ENCODE data around the gene NR1H2. TPM values are rescaled to one million over a fixed set of nuclear protein-coding genes. Genes with fewer than 3 reads are reported as not detected.

Gene NR1H2
- total and polyA plus RNA-seq, 9 donors = 19.2 to 24.8 (median 22.1) TPM

GRCh38 chr19:50359328-50359818, 16.9 kb upstream of the NR1H2 start:
- Histone ChIP-seq H3K36me3 (ENCODE audit: control insufficient read depth, insufficient read depth, low read length) (no peaks in the 10 kb centered on the region), H3K4me1 (ENCODE audit: control insufficient read depth, insufficient read depth, low read length) (peaks cover 13% of the 10 kb centered on the region), H3K9me3 (replicated peaks; ENCODE audit: control insufficient read depth, low read depth, low read length) (no peaks in the 10 kb centered on the region), H3K27ac (ENCODE audit: low read length) (no peak overlapping the region), H3K27me3 (ENCODE audit: control insufficient read depth, insufficient read depth, low read length) (peaks cover 8% of the 10 kb centered on the region), H3K4me3 (ENCODE audit: low read length) (no peak overlapping the region)
- 82% methylated on average over 5 of the region's 11 CpGs for WGBS (ENCODE audit: insufficient coverage)
- DNase-seq = no peak

- H3K27ac ChIP-seq (ENCODE audit: low read length) = no peak overlapping the region
These were observed 14.8 kb upstream of the NR1H2 start for GRCh38 chr19:50361290-50362029.

GRCh38 chr19:50362030-50362412, 14.2 kb upstream of the NR1H2 start:
- no CpG with 5 or more reads among the region's 7 CpGs for WGBS (ENCODE audit: insufficient coverage)
- Histone ChIP-seq H3K27ac (ENCODE audit: low read length) (no peak overlapping the region), H3K4me3 (ENCODE audit: low read length) (no peak overlapping the region), H3K27me3 (ENCODE audit: control insufficient read depth, insufficient read depth, low read length) (peaks cover 8% of the 10 kb centered on the region), H3K9me3 (replicated peaks; ENCODE audit: control insufficient read depth, low read depth, low read length) (no peaks in the 10 kb centered on the region), H3K36me3 (ENCODE audit: control insufficient read depth, insufficient read depth, low read length) (no peaks in the 10 kb centered on the region), H3K4me1 (ENCODE audit: control insufficient read depth, insufficient read depth, low read length) (peaks cover 13% of the 10 kb centered on the region)
- DNase-seq = no peak

More at GRCh38 chr19:50361290-50362029, 14.8 kb upstream of the NR1H2 start:
- no peaks in the 10 kb centered on the region for H3K36me3 ChIP-seq (ENCODE audit: control insufficient read depth, insufficient read depth, low read length)
- DNase-seq = no peak
- peaks cover 8% of the 10 kb centered on the region for H3K27me3 ChIP-seq (ENCODE audit: control insufficient read depth, insufficient read depth, low read length)
- WGBS (ENCODE audit: insufficient coverage) = 88% methylated on average over 3 of the region's 7 CpGs
- H3K9me3 ChIP-seq (replicated peaks; ENCODE audit: control insufficient read depth, low read depth, low read length) = no peaks in the 10 kb centered on the region
- peaks cover 13% of the 10 kb centered on the region for H3K4me1 ChIP-seq (ENCODE audit: control insufficient read depth, insufficient read depth, low read length)
- no peak overlapping the region for H3K4me3 ChIP-seq (ENCODE audit: low read length)

- Histone ChIP-seq H3K27ac (ENCODE audit: low read length) (no peak overlapping the region), H3K9me3 (replicated peaks; ENCODE audit: control insufficient read depth, low read depth, low read length) (no peaks in the 10 kb centered on the region), H3K36me3 (ENCODE audit: control insufficient read depth, insufficient read depth, low read length) (no peaks in the 10 kb centered on the region), H3K27me3 (ENCODE audit: control insufficient read depth, insufficient read depth, low read length) (peaks cover 1% of the 10 kb centered on the region), H3K4me1 (ENCODE audit: control insufficient read depth, insufficient read depth, low read length) (peaks cover 6% of the 10 kb centered on the region), H3K4me3 (ENCODE audit: low read length) (no peak overlapping the region)
- WGBS (ENCODE audit: insufficient coverage) = 69% methylated on average over 5 of the region's 11 CpGs
- DNase-seq = no peak
These were observed 13.4 kb upstream of the NR1H2 start for GRCh38 chr19:50362656-50363424.

GRCh38 chr19:50365434-50366306, 10.6 kb upstream of the NR1H2 start, which contains the start of gene NAPSA:
TSS of gene NAPSA (minus strand) at chr19:50365639. CDS start at chr19:50365621, 18 bp downstream.
- no peak within 1 kb of the TSS for H3K27ac ChIP-seq (ENCODE audit: low read length)
- H3K27me3 ChIP-seq (ENCODE audit: control insufficient read depth, insufficient read depth, low read length) = no peaks in the 10 kb centered on the region
- no peaks in the 10 kb centered on the region for H3K9me3 ChIP-seq (replicated peaks; ENCODE audit: control insufficient read depth, low read depth, low read length)
- 95% methylated on average over 4 of the region's 11 CpGs for WGBS (ENCODE audit: insufficient coverage)
- H3K4me1 ChIP-seq (ENCODE audit: control insufficient read depth, insufficient read depth, low read length) = peaks cover 9% of the 10 kb centered on the region
- H3K4me3 ChIP-seq (ENCODE audit: low read length) = no peak within 1 kb of the TSS
- DNase-seq = no peak
- no peaks in the 10 kb centered on the region for H3K36me3 ChIP-seq (ENCODE audit: control insufficient read depth, insufficient read depth, low read length)

- H3K27me3 ChIP-seq (ENCODE audit: control insufficient read depth, insufficient read depth, low read length) = no peaks in the 10 kb centered on the region
- DNase-seq = peak; percentile 94
- no peaks in the 10 kb centered on the region for H3K36me3 ChIP-seq (ENCODE audit: control insufficient read depth, insufficient read depth, low read length)
- peak overlapping the region; percentile 79 for H3K27ac ChIP-seq (ENCODE audit: low read length)
- WGBS (ENCODE audit: insufficient coverage) = 0% methylated on average over 13 of the region's 34 CpGs
- H3K4me1 ChIP-seq (ENCODE audit: control insufficient read depth, insufficient read depth, low read length) = peaks cover 9% of the 10 kb centered on the region
- H3K9me3 ChIP-seq (replicated peaks; ENCODE audit: control insufficient read depth, low read depth, low read length) = no peaks in the 10 kb centered on the region
- peak overlapping the region; percentile 60 for H3K4me3 ChIP-seq (ENCODE audit: low read length)
These were observed 7.3 kb upstream of the NR1H2 start for GRCh38 chr19:50368649-50369570.

GRCh38 chr19:50371914-50372475, 4.3 kb upstream of the NR1H2 start:
- H3K36me3 ChIP-seq (ENCODE audit: control insufficient read depth, insufficient read depth, low read length) = no peaks in the 10 kb centered on the region
- H3K27me3 ChIP-seq (ENCODE audit: control insufficient read depth, insufficient read depth, low read length) = no peaks in the 10 kb centered on the region
- 76% methylated on average over 4 of the region's 10 CpGs for WGBS (ENCODE audit: insufficient coverage)
- DNase-seq = no peak
- no peaks in the 10 kb centered on the region for H3K9me3 ChIP-seq (replicated peaks; ENCODE audit: control insufficient read depth, low read depth, low read length)
- peaks cover 14% of the 10 kb centered on the region for H3K4me1 ChIP-seq (ENCODE audit: control insufficient read depth, insufficient read depth, low read length)
- H3K27ac ChIP-seq (ENCODE audit: low read length) = no peak overlapping the region
- no peak overlapping the region for H3K4me3 ChIP-seq (ENCODE audit: low read length)

- DNase-seq = peak; percentile 43
- WGBS (ENCODE audit: insufficient coverage) = 30% methylated on average over 7 of the region's 7 CpGs
- Histone ChIP-seq H3K36me3 (ENCODE audit: control insufficient read depth, insufficient read depth, low read length) (peaks cover 45% of the 10 kb centered on the region), H3K9me3 (replicated peaks; ENCODE audit: control insufficient read depth, low read depth, low read length) (no peaks in the 10 kb centered on the region), H3K4me1 (ENCODE audit: control insufficient read depth, insufficient read depth, low read length) (peaks cover 17% of the 10 kb centered on the region), H3K27me3 (ENCODE audit: control insufficient read depth, insufficient read depth, low read length) (no peaks in the 10 kb centered on the region), H3K27ac (ENCODE audit: low read length) (peak overlapping the region; percentile 42), H3K4me3 (ENCODE audit: low read length) (no peak overlapping the region)
These were observed 799 bp downstream of the NR1H2 start for GRCh38 chr19:50377051-50377461.

GRCh38 chr19:50377517-50377916, 1.3 kb downstream of the NR1H2 start:
- Histone ChIP-seq H3K9me3 (replicated peaks; ENCODE audit: control insufficient read depth, low read depth, low read length) (no peaks in the 10 kb centered on the region), H3K36me3 (ENCODE audit: control insufficient read depth, insufficient read depth, low read length) (peaks cover 50% of the 10 kb centered on the region), H3K4me3 (ENCODE audit: low read length) (no peak overlapping the region), H3K4me1 (ENCODE audit: control insufficient read depth, insufficient read depth, low read length) (peaks cover 17% of the 10 kb centered on the region), H3K27ac (ENCODE audit: low read length) (no peak overlapping the region), H3K27me3 (ENCODE audit: control insufficient read depth, insufficient read depth, low read length) (no peaks in the 10 kb centered on the region)
- no CpG with 5 or more reads among the region's 9 CpGs for WGBS (ENCODE audit: insufficient coverage)
- no peak for DNase-seq
